GM11168 (cell line): Measurements from ENCODE around the gene CTNNA3.

ENCODE experiments used
- in situ Hi-C: fragments of 300-500 bp; cut with MboI; formaldehyde crosslinking; loops from one replicate; pipeline ENCODE4 v1.12.0; 2022; ENCODE audit warnings: low sequenced_read_pairs; ENCODE audit not compliant: unreplicated experiment

The CTNNA3 gene

GRCh38 chr10:66744915-66745314 is 951.1 kb downstream of the CTNNA3 start:
- in situ Hi-C loops, result no loop called here

GRCh38 chr10:66737241-66737640 is 958.8 kb downstream of the CTNNA3 start:
- in situ Hi-C loops, result no loop called here

DNA sequence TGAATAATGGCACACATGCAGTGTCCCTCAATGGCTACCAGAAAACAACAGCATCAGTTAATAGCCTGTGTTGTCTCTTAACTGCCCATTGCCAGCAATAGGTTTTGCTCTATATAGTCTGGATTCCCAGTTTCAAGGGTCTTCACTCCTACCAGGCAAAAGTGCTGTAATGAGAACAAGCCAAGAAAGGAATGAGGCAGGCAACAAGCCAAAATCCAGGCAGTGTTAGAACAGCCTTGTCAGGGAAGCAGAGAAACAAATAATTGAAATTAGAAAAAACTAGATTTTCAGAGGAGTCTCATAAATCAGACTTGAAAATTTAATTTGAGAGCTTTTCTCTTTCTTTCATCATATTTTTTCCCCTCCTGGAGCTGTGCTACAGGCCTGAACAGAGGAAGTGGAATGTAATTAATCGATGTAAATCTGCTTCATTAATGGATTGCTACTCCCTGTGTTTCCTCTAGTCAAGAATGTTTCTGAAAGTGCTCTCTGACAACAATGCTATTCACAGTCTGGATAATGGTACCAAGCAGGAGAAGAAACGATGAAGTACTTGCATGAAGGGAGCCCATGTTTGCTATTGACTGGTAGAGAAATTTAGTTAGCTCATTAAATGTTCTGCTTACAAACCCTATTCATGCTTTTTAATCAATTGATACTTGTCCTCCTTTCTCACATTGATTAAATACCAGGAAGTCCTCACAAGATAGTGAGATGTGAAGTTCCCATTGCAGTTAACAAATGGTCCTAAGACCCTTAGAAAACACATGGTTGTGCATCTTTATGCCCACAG is 972.2 kb downstream of the CTNNA3 start:
- in situ Hi-C loops, result no loop called here

- in situ Hi-C loops, result no loop called here
These were observed 976.5 kb downstream of the CTNNA3 start for GRCh38 chr10:66719483-66719882.

GRCh38 chr10:66717231-66717981 is 978.6 kb downstream of the CTNNA3 start:
- in situ Hi-C loops, result no loop called here

- in situ Hi-C loops, result no loop called here
These were observed 981.3 kb downstream of the CTNNA3 start for GRCh38 chr10:66714741-66715140.

DNA sequence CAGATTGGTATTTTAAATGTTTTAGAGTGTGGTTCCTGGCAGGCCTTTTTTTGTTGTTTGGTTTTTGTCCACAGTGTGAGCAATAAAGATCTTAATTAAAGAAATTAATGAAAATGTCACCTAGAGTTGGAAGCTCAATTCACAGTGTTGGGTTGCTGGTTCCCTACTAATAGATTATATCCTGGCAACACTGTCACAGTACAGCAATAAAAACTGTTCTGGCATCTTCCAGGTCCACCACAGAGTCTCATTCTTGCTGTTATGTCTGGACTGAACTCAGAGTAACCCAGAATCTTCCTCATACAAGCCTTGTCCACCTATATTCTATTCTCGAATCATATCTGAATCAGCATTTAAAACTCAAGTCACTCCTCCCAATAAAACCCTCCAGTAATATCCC is 982.6 kb downstream of the CTNNA3 start:
- in situ Hi-C loops, result no loop called here

DNA sequence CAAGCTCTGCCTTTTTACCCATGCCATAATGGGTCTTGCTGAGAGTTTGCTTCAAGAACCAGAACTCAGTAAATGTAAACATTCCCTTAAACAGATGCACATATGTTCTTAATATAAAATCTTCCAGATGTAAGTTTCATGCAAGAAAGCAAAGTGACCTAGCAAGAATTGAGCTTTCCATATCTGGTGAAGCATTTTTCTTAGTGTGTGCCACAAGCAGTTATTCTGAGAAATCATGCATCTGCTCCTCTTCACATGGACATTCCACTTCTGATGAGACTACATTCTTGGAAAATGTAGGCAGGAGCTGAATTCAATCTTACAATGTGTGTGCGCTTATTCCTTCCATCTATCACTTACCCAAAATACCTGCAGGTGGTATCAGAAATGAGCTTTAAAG is 997.9 kb downstream of the CTNNA3 start:
- in situ Hi-C loops, result no loop called here

GRCh38 chr10:66695046-66695445 is 1000.9 kb downstream of the CTNNA3 start:
- in situ Hi-C loops, result no loop called here

DNA sequence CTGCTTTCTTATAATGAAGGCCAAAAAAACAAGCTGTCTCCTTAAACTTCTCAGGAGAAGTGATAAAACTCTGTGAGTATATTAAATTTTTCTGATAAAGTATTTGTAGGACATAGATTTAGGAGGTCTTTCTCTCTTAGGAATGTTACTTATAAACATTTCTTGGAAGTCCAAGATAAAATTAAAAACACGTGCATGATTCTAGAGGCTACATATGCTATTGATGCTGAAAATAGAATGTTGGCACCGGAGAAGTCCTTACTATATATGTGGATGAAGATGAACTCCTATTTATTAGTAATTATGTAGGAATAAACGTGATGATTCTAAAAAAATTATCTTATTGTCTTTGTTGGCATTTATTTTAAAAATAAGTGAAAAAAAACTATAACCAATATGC is 1011.4 kb downstream of the CTNNA3 start:
- in situ Hi-C loops, result no loop called here

GRCh38 chr10:66680886-66681285 is 1015.1 kb downstream of the CTNNA3 start:
- in situ Hi-C loops, result no loop called here

DNA sequence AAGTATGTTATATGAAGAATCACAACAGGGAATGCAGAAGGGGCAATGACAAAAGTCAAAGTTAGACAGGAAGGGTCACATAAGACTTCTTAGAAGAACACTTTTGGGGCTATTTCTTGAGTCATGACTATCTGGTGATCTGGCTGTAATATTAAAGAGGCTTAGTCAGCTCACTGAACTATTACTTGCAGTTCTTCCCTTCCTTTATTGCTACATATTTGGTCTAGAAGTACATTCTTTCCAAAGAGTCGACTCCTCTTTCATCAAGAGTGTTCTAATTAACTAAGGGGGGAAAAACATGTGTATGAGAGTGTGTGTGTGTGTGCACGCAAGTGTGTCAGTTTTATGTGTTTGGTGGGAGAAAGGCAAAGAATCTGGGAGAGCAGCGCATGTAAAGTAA is 1017.5 kb downstream of the CTNNA3 start:
- in situ Hi-C loops, result no loop called here

- in situ Hi-C loops, result no loop called here
These were observed 1022.9 kb downstream of the CTNNA3 start for GRCh38 chr10:66673071-66673470.

DNA sequence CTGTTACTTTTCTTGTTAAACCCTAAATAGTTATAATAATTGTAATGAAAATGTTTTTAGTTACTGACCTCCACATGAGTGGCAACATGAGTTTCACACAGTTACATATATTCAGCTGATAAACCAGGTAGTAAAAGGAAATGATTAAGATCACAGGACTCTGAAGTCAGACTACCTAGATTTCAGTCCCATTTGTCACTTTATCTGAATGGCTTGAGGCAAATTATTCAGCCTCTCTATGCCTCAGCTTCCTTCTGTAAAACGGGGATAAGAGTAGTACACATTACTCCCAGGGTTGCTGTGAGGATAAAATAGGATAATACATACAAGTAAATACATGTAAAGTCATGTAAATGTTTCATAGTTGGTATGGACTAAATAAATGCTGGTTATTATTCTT is 1024.4 kb downstream of the CTNNA3 start:
- in situ Hi-C loops, result no loop called here

GRCh38 chr10:66671064-66671463 is 1024.9 kb downstream of the CTNNA3 start:
- in situ Hi-C loops, result no loop called here

DNA sequence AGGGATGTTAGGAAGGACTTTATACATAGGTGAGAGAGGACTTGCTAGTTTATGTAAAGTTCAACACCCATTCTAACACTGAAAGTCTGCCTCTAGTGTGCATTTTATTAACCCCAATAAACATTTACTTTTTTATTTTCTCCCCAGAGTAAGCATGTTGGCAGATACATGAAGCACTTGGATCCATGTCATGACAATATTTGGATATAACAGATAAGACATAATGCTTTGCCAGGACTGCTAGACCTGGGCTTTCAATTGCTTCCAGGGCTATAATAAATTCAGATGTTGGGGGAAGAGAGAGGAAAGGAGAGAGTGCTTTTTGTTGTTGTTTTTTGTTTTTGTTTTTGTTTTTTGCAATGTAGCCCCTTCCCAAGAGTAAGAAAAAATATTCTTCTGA is 1039.5 kb downstream of the CTNNA3 start:
- in situ Hi-C loops, result no loop called here

- in situ Hi-C loops, result no loop called here
These were observed 1041.1 kb downstream of the CTNNA3 start for GRCh38 chr10:66654861-66655260.

DNA sequence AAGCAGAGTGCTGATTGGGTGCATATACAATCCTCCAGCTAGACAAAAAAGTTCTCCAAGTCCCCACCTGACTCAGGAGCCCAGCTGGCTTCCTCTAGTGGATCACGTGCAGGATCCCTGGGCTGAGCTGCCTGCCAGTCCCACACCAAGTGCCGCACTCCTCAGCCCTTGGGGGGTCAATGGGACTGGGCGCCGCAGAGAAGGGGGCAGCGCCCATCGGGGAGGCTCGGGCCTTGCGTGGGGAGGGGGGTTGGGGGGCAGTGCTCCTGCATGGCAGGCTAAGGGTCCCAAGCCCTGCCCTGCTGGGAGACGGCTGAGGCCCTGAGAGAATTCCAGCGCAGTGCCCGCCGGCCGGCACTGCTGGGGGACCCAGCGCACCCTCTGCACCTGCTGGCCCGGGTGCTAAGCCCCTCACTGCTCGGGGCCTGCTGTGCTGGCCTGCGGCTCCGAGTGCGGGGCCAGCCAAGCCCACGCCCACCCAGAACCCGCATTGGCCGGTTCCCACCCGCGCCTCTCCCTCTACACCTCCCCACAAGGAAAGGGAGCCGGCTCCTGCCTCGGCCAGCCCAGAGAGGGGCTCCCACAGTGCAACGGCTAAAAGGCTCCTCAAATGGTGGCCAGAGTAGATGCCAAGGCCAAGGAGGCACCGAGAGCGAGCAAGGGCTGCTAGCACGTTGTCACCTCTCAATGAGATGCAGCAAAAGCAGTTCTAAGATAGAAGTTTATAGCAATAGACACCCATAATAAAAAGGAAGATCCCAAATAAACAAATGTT is 1044.5 kb downstream of the CTNNA3 start:
- in situ Hi-C loops, result no loop called here

DNA sequence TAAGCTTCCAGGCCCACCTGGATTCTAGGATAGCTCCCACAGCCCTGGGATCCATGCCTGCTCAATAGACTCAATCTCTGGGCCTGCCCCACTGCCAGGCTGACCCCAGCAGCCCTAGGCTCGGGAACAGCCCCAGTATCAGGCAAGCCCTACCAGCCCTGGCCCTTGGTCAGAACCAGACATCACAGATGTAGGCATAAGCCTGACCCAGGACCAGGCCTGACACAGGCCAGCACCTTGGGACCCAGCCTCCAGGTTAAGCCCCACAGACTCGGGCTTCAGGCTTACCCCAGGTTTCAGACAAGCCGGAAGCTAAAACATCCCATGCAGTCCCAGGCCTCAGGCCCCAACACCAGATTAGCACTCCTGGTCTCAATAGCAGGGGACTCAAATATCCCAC is 1046.4 kb downstream of the CTNNA3 start:
- in situ Hi-C loops, result no loop called here

- in situ Hi-C loops, result no loop called here
These were observed 1053.8 kb downstream of the CTNNA3 start for GRCh38 chr10:66642217-66642616.

DNA sequence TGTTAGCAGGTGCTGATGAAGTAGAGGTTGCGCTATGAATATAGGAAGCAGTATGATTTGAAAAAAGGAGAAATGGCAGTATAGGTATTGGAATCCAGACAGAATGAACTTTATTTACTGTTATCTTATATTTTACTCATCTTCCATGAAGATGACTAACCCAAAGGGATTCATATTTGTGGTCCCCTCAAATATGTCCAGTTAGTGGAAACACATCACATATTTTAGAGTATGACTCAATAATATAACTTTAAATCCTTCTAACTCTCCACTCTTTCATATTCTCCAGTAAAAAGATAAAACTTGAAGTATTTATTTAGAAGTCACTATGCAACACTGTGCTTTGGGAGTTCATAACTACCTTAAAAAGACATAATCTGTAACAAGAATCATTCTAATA is 1056.6 kb downstream of the CTNNA3 start:
- in situ Hi-C loops, result no loop called here
